Measurements from ENCODE around the gene CCT6A.
"Not testable (repeated sequence)": the region's sequence is repeated elsewhere in the genome, so short reads cannot be mapped to it uniquely, and the experiment has no call there.

- not testable (repeated sequence) for TF ChIP-seq CTCF (IDR thresholded peaks at IDR 0.05 in 2 of 3, conservative IDR thresholded peaks at IDR 0.05 in 1 of 3; ENCODE audit: borderline replicate concordance in 1 of 3, insufficient read depth in 1 of 3, low read depth in 2 of 3, low read length in 2 of 3); EZH2 (IDR thresholded peaks at IDR 0.05); CBX3 (IDR thresholded peaks at IDR 0.05; ENCODE audit: low read depth); POLR2A (IDR thresholded peaks at IDR 0.05; ENCODE audit: borderline replicate concordance, extremely low read depth, insufficient read depth, insufficient read length); EZH2phosphoT487 (IDR thresholded peaks at IDR 0.05; ENCODE audit: borderline replicate concordance); FOSL1 (IDR thresholded peaks at IDR 0.05; ENCODE audit: low read depth); JUND (IDR thresholded peaks at IDR 0.05); SP1 (IDR thresholded peaks at IDR 0.05; ENCODE audit: low read depth); POLR2AphosphoS5 (IDR thresholded peaks at IDR 0.05; ENCODE audit: low read depth, low read length); RAD21 (IDR thresholded peaks at IDR 0.05; ENCODE audit: low read depth); CEBPB (IDR thresholded peaks at IDR 0.05; ENCODE audit: low read depth)
- TF ChIP-seq, protein P1, sequence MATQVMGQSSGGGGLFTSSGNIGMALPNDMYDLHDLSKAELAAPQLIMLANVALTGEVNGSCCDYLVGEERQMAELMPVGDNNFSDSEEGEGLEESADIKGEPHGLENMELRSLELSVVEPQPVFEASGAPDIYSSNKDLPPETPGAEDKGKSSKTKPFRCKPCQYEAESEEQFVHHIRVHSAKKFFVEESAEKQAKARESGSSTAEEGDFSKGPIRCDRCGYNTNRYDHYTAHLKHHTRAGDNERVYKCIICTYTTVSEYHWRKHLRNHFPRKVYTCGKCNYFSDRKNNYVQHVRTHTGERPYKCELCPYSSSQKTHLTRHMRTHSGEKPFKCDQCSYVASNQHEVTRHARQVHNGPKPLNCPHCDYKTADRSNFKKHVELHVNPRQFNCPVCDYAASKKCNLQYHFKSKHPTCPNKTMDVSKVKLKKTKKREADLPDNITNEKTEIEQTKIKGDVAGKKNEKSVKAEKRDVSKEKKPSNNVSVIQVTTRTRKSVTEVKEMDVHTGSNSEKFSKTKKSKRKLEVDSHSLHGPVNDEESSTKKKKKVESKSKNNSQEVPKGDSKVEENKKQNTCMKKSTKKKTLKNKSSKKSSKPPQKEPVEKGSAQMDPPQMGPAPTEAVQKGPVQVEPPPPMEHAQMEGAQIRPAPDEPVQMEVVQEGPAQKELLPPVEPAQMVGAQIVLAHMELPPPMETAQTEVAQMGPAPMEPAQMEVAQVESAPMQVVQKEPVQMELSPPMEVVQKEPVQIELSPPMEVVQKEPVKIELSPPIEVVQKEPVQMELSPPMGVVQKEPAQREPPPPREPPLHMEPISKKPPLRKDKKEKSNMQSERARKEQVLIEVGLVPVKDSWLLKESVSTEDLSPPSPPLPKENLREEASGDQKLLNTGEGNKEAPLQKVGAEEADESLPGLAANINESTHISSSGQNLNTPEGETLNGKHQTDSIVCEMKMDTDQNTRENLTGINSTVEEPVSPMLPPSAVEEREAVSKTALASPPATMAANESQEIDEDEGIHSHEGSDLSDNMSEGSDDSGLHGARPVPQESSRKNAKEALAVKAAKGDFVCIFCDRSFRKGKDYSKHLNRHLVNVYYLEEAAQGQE (IDR thresholded peaks at IDR 0.05; ENCODE audit: low read depth): not testable (repeated sequence)
- TF ChIP-seq, protein P2, sequence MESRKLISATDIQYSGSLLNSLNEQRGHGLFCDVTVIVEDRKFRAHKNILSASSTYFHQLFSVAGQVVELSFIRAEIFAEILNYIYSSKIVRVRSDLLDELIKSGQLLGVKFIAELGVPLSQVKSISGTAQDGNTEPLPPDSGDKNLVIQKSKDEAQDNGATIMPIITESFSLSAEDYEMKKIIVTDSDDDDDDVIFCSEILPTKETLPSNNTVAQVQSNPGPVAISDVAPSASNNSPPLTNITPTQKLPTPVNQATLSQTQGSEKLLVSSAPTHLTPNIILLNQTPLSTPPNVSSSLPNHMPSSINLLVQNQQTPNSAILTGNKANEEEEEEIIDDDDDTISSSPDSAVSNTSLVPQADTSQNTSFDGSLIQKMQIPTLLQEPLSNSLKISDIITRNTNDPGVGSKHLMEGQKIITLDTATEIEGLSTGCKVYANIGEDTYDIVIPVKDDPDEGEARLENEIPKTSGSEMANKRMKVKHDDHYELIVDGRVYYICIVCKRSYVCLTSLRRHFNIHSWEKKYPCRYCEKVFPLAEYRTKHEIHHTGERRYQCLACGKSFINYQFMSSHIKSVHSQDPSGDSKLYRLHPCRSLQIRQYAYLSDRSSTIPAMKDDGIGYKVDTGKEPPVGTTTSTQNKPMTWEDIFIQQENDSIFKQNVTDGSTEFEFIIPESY (IDR thresholded peaks at IDR 0.05; ENCODE audit: extremely low read depth, insufficient replicate concordance, low read length): not testable (repeated sequence)
Observed at GRCh38 chr7:56031556-56031955, 20.0 kb upstream of the CCT6A start.

Data from HCT116 (cell line).